ENCODE results near the gene SHCBP1L. TPM values are rescaled to one million over a fixed set of nuclear protein-coding genes. Genes with fewer than 3 reads are reported as not detected.
A peak's percentile ranks its signal among the peaks of the same experiment; 100 is the strongest.

Gene SHCBP1L
- total RNA-seq, 1 donor from 2014 or later = not detected

DNA sequence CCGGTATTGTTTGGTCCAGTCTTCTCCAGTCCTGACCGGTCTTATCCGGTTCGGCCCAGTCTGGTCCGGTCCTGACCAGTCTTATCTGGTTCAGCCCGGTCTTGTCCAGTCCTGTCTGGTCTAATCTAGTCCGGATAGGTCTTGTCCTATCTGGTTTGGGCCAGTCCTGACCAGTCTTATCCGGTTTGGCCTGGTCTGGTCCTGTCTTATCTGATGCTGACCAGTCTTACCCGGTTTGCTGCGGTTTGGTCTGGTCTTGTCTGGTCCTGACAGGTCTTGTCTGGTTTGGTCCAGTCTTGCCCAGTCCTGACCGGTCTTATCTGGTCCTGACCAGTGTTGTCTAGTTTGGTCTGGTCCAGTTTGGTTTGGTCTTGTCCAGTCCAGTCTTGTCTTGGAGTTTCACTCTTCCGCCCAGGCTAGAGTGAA lies 83.7 kb downstream of the SHCBP1L start:
- Mint-ChIP-seq H3K4me1 (ENCODE audit: unreplicated experiment) (no peaks in the 10 kb centered on the region), H3K4me3 (ENCODE audit: unreplicated experiment) (no peak overlapping the region), H3K27ac (ENCODE audit: unreplicated experiment) (peak overlapping the region; percentile 64), H3K9me3 (ENCODE audit: unreplicated experiment) (no peaks in the 10 kb centered on the region), H3K27me3 (ENCODE audit: unreplicated experiment) (no peaks in the 10 kb centered on the region), H3K36me3 (ENCODE audit: unreplicated experiment) (peaks cover 68% of the 10 kb centered on the region)
- TF ChIP-seq, protein P1, sequence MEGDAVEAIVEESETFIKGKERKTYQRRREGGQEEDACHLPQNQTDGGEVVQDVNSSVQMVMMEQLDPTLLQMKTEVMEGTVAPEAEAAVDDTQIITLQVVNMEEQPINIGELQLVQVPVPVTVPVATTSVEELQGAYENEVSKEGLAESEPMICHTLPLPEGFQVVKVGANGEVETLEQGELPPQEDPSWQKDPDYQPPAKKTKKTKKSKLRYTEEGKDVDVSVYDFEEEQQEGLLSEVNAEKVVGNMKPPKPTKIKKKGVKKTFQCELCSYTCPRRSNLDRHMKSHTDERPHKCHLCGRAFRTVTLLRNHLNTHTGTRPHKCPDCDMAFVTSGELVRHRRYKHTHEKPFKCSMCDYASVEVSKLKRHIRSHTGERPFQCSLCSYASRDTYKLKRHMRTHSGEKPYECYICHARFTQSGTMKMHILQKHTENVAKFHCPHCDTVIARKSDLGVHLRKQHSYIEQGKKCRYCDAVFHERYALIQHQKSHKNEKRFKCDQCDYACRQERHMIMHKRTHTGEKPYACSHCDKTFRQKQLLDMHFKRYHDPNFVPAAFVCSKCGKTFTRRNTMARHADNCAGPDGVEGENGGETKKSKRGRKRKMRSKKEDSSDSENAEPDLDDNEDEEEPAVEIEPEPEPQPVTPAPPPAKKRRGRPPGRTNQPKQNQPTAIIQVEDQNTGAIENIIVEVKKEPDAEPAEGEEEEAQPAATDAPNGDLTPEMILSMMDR (IDR thresholded peaks at IDR 0.05) = no peak
- DNase-seq (ENCODE audit: extremely low spot score, unreplicated experiment) = no peak

DNA sequence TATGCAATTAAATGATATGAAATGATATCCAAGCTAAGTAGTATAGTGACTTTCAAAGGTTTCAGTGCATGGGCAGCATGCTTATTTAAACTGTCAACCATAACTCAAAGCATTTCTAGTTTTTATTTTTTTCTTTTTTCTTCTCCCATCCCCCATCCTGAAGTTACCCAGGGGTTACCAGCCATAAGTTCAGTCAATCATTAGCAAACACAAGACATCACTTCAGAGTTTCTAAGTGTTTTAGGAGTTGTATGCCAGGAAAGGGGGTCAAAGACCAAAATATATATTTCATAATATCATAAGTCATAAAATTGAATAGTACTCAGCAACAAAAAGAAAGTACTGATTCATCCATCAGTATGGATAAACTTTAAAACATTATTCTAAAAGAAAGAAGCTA lies 85.1 kb downstream of the SHCBP1L start:
- H3K36me3 Mint-ChIP-seq (ENCODE audit: unreplicated experiment) = peaks cover 60% of the 10 kb centered on the region
- no peak overlapping the region for H3K4me3 Mint-ChIP-seq (ENCODE audit: unreplicated experiment)
- no peak overlapping the region for H3K27ac Mint-ChIP-seq (ENCODE audit: unreplicated experiment)
- H3K27me3 Mint-ChIP-seq (ENCODE audit: unreplicated experiment) = no peaks in the 10 kb centered on the region
- TF ChIP-seq, protein P1 (IDR thresholded peaks at IDR 0.05) = no peak
- no peaks in the 10 kb centered on the region for H3K4me1 Mint-ChIP-seq (ENCODE audit: unreplicated experiment)
- no peaks in the 10 kb centered on the region for H3K9me3 Mint-ChIP-seq (ENCODE audit: unreplicated experiment)
- no peak for DNase-seq (ENCODE audit: extremely low spot score, unreplicated experiment)

DNA sequence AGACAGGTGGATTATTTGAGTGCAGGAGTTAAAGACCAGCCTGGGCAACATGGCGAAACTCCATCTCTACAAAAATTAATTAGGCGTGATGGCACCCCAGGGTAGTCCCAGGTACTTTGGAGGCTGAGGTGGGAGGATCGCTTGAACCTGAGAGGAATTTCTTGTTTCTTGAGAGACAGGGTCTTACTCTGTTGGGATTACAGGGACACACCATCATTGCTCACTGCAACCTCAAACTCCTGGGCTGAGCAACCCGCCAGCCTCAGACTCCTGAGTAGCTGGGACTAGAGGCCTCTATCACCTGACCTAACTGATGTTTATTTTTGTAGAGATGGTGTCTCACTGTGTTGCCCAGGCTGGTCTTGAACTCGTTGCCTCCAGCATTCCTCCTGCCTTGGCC lies 89.0 kb downstream of the SHCBP1L start:
- peaks cover 69% of the 10 kb centered on the region for H3K36me3 Mint-ChIP-seq (ENCODE audit: unreplicated experiment)
- DNase-seq (ENCODE audit: extremely low spot score, unreplicated experiment) = no peak
- H3K9me3 Mint-ChIP-seq (ENCODE audit: unreplicated experiment) = no peaks in the 10 kb centered on the region
- no peak overlapping the region for H3K4me3 Mint-ChIP-seq (ENCODE audit: unreplicated experiment)
- no peak overlapping the region for H3K27ac Mint-ChIP-seq (ENCODE audit: unreplicated experiment)
- no peaks in the 10 kb centered on the region for H3K27me3 Mint-ChIP-seq (ENCODE audit: unreplicated experiment)
- H3K4me1 Mint-ChIP-seq (ENCODE audit: unreplicated experiment) = no peaks in the 10 kb centered on the region
- TF ChIP-seq, protein P1 (IDR thresholded peaks at IDR 0.05) = no peak

DNA sequence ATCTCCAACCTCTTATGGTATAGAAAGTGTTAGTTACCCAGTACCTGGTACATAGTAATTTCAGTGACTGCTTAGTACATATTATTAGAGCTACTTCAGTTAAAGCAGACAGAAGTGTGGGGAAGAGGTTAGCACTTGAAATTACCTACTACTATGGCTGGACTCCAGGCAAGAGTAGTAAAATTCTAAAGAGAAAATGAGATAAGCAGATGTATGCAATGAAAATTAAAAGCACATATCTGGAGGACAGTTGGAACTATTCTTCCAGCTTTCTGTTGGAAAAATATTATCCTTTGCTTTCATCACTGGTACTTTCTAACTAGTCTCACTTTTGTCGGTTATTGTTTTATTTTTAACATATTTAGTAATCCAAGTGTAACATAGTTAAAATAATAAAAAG lies 90.1 kb downstream of the SHCBP1L start:
- Mint-ChIP-seq H3K9me3 (ENCODE audit: unreplicated experiment) (no peaks in the 10 kb centered on the region), H3K4me1 (ENCODE audit: unreplicated experiment) (no peaks in the 10 kb centered on the region)
- DNase-seq (ENCODE audit: extremely low spot score, unreplicated experiment) = no peak

DNA sequence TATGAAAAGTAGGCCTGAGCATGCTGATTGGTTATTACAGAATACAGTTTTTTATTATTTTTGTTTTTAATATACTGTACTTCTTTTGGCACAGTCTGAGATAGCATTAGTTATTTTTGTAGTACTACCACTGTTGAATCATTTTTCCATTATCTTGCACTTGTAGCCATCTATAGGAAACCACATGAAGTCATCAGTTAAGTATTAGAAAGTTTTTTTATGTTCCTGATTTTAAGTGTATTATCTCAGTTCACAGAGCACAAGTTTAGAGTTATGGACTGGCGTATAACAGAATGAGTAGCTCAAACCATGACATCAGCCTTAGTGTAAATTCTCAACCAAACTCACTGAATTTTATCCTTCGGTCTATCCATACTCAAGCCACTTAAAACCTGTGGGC lies 91.0 kb downstream of the SHCBP1L start:
- no peak for DNase-seq (ENCODE audit: extremely low spot score, unreplicated experiment)
- no peaks in the 10 kb centered on the region for H3K27me3 Mint-ChIP-seq (ENCODE audit: unreplicated experiment)
- H3K27ac Mint-ChIP-seq (ENCODE audit: unreplicated experiment) = no peak overlapping the region
- peaks cover 78% of the 10 kb centered on the region for H3K36me3 Mint-ChIP-seq (ENCODE audit: unreplicated experiment)
- no peak overlapping the region for H3K4me3 Mint-ChIP-seq (ENCODE audit: unreplicated experiment)
- TF ChIP-seq, protein P1 (IDR thresholded peaks at IDR 0.05) = no peak
- H3K4me1 Mint-ChIP-seq (ENCODE audit: unreplicated experiment) = no peaks in the 10 kb centered on the region
- H3K9me3 Mint-ChIP-seq (ENCODE audit: unreplicated experiment) = no peaks in the 10 kb centered on the region

More for the DNA sequence above, 90.1 kb downstream of the SHCBP1L start:
- TF ChIP-seq, protein P1 (IDR thresholded peaks at IDR 0.05) = no peak
- Mint-ChIP-seq H3K27ac (ENCODE audit: unreplicated experiment) (no peak overlapping the region), H3K27me3 (ENCODE audit: unreplicated experiment) (no peaks in the 10 kb centered on the region), H3K4me3 (ENCODE audit: unreplicated experiment) (no peak overlapping the region), H3K36me3 (ENCODE audit: unreplicated experiment) (peaks cover 77% of the 10 kb centered on the region)
